Endothelial cell of umbilical vein (primary cell): ENCODE results near the gene QPCT. TPM values are rescaled to one million over a fixed set of nuclear protein-coding genes. Genes with fewer than 3 reads are reported as not detected.

Source experiments
- BruUV-seq: library from RNA; stranded (reverse); fragments of 400-500 nt; replicated peaks from 2 replicates; lab custom pipeline; 2021; lab: Mats Ljungman, UMichigan
- CTCF ChIA-PET: fragments of 300-600, 350-600 bp; sonication (Branson Sonifier 250); formaldehyde crosslinking; loops from one replicate; lab custom pipeline; 2021; ENCODE audit warnings: antibody characterized with exemption, inconsistent platforms; lab: Charles Lee
- POLR2A ChIA-PET: fragments of 300-600, 350-600 bp; sonication (Branson Sonifier 250); formaldehyde crosslinking; loops from one replicate; lab custom pipeline; 2021; ENCODE audit warnings: antibody characterized with exemption, inconsistent platforms; lab: Charles Lee
- DNase-seq: peaks from one replicate; pipeline ENCODE4 v3.0.0-alpha.2; 2011; ENCODE audit warnings: low read depth, low spot score
- FAIRE-seq: peaks from 2 replicates; lab custom pipeline; 2011; peaks lifted over from hg19 to GRCh38; lab: Jason Lieb, UNC
- H2AFZ ChIP-seq: 2 replicates; pipeline ENCODE4 v1.6.0; 2012; ENCODE audit warnings: low read depth, low read length, control low read depth, inconsistent platforms
- H3K27ac ChIP-seq: 2 replicates; pipeline ENCODE4 v1.5.1; 2011; ENCODE audit warnings: low read depth, mild to moderate bottlenecking, control low read depth, low read length, moderate library complexity; ENCODE audit not compliant: insufficient read depth
- H3K27me3 ChIP-seq, 2 experiments: 2 replicates each; pipeline versions ENCODE4 v1.6.0 to v1.6.1; 2011; ENCODE audit warnings: low read length in 2 of 2, mixed read lengths in 1 of 2; ENCODE audit not compliant: control insufficient read depth in 2 of 2, insufficient read depth in 2 of 2
- H3K36me3 ChIP-seq, 2 experiments: 2 replicates in 1 of 2; 3 replicates in 1 of 2; pipeline ENCODE4 v1.5.1; 2011; ENCODE audit warnings: low read length in 2 of 2, mild to moderate bottlenecking in 1 of 2, moderate library complexity in 1 of 2; ENCODE audit not compliant: control insufficient read depth in 2 of 2, insufficient read depth in 2 of 2; ENCODE audit errors: extremely low read depth in 1 of 2
- H3K4me1 ChIP-seq: 3 replicates; pipeline ENCODE4 v1.5.1; 2011; ENCODE audit warnings: mild to moderate bottlenecking, low read length; ENCODE audit not compliant: control insufficient read depth, insufficient read depth; ENCODE audit errors: extremely low read depth
- H3K4me2 ChIP-seq: 2 replicates; pipeline ENCODE4 v1.6.1; 2011; ENCODE audit warnings: low read length, control low read depth, mixed read lengths; ENCODE audit not compliant: insufficient read depth
- H3K4me3 ChIP-seq, 3 experiments: fragments of 200-600 bp in 1 of 3; sonication (generic), shearing (Covaris generic) in 1 of 3; replicated peaks in 1 of 3; 2 replicates each; pipeline ENCODE4 v1.5.1; 2011 to 2016; ENCODE audit warnings: control low read depth in 3 of 3, low read length in 3 of 3, mild to moderate bottlenecking in 2 of 3, inconsistent platforms in 1 of 3, low read depth in 1 of 3, moderate library complexity in 1 of 3; ENCODE audit not compliant: insufficient read depth in 1 of 3
- H3K79me2 ChIP-seq: 2 replicates; pipeline ENCODE4 v1.6.0; 2012; ENCODE audit warnings: low read length, inconsistent platforms; ENCODE audit not compliant: control insufficient read depth, insufficient read depth
- H3K9ac ChIP-seq: replicated peaks from 2 replicates; pipeline ENCODE3; 2011; ENCODE audit warnings: low read length, control low read depth; ENCODE audit not compliant: insufficient read depth; ENCODE audit errors: extremely low read depth
- H3K9me1 ChIP-seq: replicated peaks from 3 replicates; pipeline ENCODE4 v1.6.0; 2011; ENCODE audit warnings: mild to moderate bottlenecking, low read length; ENCODE audit not compliant: control insufficient read depth, insufficient read depth; ENCODE audit errors: extremely low read depth
- H3K9me3 ChIP-seq: replicated peaks from 2 replicates; pipeline ENCODE4 v1.5.1; 2012; ENCODE audit warnings: low read length, inconsistent platforms; ENCODE audit not compliant: control insufficient read depth, insufficient read depth
- H4K20me1 ChIP-seq: replicated peaks from 2 replicates; pipeline ENCODE3; 2011; ENCODE audit warnings: mild to moderate bottlenecking, low read length; ENCODE audit not compliant: control insufficient read depth, insufficient read depth; ENCODE audit errors: extremely low read depth
- JUN ChIP-seq: IDR thresholded peaks from 2 replicates; pipeline ENCODE4 v1.6.1; 2011; ENCODE audit warnings: borderline replicate concordance, low read depth; ENCODE audit not compliant: insufficient read length, insufficient read depth
- POLR2A ChIP-seq: IDR thresholded peaks from 2 replicates; pipeline ENCODE4 v1.6.1; 2012; ENCODE audit warnings: low read depth, mild to moderate bottlenecking, control low read depth, low read length
- dilution Hi-C: fragments of 300-500 bp; cut with MboI; formaldehyde crosslinking; loops from one replicate; pipeline ENCODE4 v1.15.0; 2019; ENCODE audit warnings: low sequenced_read_pairs; ENCODE audit not compliant: extremely low pct_ligation_motif_present
- intact Hi-C: fragments of 100-400 bp; cut with micrococcal nuclease; formaldehyde crosslinking; loops from one replicate; pipeline ENCODE4 v1.10.0; 2022
- polyA plus RNA-seq, 4 experiments: library from polyadenylated mRNA; depleted of rRNA in 3 of 4; stranded (reverse) in 3 of 4; unstranded in 1 of 4; fragments of >200 nt; gene quantifications; 2 replicates each; pipeline versions ENCODE4 v1.2.1 to v1.2.3, GENCODE V29; 2011 to 2012; ENCODE audit warnings: missing spikeins in 1 of 4
- total RNA-seq: library from RNA; stranded (reverse); gene quantifications from 2 replicates; pipeline ENCODE4 v1.2.3, GENCODE V29; 2021
- TF ChIP-seq, protein P1 (sequence below), 2 donors: IDR thresholded peaks; 1 replicate in 1 of 2; 2 replicates in 1 of 2; pipeline ENCODE4 v1.5.1; 2011; ENCODE audit warnings: low read length in 2 of 2, mild to moderate bottlenecking in 2 of 2, moderate library complexity in 2 of 2, control low read depth in 1 of 2, inconsistent platforms in 1 of 2, low read depth in 1 of 2; ENCODE audit not compliant: insufficient read depth in 1 of 2; ENCODE audit errors: extremely low read depth in 1 of 2

Gene QPCT
- total and polyA plus RNA-seq, 2 donors (not counting 3 experiments of a cell fraction or from before 2014, with no cell fraction given), result 12.8 to 17.2 TPM

DNA sequence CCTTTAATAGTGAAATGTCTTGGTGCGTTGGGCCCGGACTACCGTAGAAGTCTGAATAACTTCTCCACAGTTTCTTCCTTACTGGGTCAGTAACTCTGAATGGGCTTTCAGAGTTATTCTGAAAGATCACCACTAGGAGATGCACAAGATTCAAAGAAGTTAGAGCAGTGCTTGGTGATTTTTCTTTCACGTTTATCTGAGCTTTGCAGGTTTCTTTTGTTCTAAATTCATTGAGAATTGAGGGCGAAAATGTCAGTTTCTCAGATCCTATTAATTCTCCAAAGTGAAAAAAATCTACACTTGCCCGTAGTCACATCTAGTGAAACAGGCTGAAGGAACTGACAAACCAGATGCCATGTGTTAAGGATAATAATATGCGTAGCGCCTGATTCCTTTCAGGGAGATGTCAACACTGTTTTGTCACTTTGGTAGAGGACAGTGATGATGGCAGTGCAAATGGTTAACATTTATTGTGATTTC is 70.1 kb downstream of the QPCT start:
- intact Hi-C loops, result loop anchor here (1.0 to 5.0 kb wide), 10 partner anchors 18 to 478 kb away; no protein-coding TSS in a partner anchor
- Histone ChIP-seq H3K4me3 (no peak overlapping the region), H3K27ac (no peak overlapping the region), H3K4me2 (no peak overlapping the region), H3K27me3 (no peaks in the 10 kb centered on the region), H3K9me1 (no peaks in the 10 kb centered on the region), H4K20me1 (no peaks in the 10 kb centered on the region), H3K79me2 (no peaks in the 10 kb centered on the region), H3K9ac (no peak overlapping the region), H3K4me1 (peaks cover 6% of the 10 kb centered on the region), H3K36me3 (no peaks in the 10 kb centered on the region), H2AFZ (peak overlapping the region; percentile 26), H3K9me3 (no peaks in the 10 kb centered on the region)
- ChIA-PET CTCF (interaction anchor here (0.5 to 11.8 kb wide), 100 partner anchors 9 to 860 kb away, joined by 3 to 509 read pairs (median 5); partner anchors contain the start of gene CDC42EP3), POLR2A (interaction anchor here (0.7 to 1.2 kb wide), 3 partner anchors 234 to 418 kb away, joined by 3 to 6 read pairs (median 4); no protein-coding TSS in a partner anchor)
- FAIRE-seq, result peak; percentile 90
- no TSS peak for BruUV-seq
- dilution Hi-C loops, result loop anchor here (25.0 kb wide), 1 partner anchor 448 kb away; no protein-coding TSS in a partner anchor
- TF ChIP-seq JUN, result no peak
- TF ChIP-seq, protein P1, sequence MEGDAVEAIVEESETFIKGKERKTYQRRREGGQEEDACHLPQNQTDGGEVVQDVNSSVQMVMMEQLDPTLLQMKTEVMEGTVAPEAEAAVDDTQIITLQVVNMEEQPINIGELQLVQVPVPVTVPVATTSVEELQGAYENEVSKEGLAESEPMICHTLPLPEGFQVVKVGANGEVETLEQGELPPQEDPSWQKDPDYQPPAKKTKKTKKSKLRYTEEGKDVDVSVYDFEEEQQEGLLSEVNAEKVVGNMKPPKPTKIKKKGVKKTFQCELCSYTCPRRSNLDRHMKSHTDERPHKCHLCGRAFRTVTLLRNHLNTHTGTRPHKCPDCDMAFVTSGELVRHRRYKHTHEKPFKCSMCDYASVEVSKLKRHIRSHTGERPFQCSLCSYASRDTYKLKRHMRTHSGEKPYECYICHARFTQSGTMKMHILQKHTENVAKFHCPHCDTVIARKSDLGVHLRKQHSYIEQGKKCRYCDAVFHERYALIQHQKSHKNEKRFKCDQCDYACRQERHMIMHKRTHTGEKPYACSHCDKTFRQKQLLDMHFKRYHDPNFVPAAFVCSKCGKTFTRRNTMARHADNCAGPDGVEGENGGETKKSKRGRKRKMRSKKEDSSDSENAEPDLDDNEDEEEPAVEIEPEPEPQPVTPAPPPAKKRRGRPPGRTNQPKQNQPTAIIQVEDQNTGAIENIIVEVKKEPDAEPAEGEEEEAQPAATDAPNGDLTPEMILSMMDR (IDR thresholded peaks at IDR 0.05; ENCODE audit: extremely low read depth in 1 of 2, insufficient read depth in 1 of 2, low read depth in 1 of 2, low read length in 2 of 2), result peak; percentile 74 to 86
- no peak for TF ChIP-seq POLR2A
- DNase-seq, result peak; percentile 71
